ENCODE measurements around the gene XRCC3.

The XRCC3 gene

GRCh38 chr14:103706551-103707328 lies 8.5 kb downstream of the XRCC3 start:
- DNase-seq (ENCODE audit: low spot score), result no peak

DNA sequence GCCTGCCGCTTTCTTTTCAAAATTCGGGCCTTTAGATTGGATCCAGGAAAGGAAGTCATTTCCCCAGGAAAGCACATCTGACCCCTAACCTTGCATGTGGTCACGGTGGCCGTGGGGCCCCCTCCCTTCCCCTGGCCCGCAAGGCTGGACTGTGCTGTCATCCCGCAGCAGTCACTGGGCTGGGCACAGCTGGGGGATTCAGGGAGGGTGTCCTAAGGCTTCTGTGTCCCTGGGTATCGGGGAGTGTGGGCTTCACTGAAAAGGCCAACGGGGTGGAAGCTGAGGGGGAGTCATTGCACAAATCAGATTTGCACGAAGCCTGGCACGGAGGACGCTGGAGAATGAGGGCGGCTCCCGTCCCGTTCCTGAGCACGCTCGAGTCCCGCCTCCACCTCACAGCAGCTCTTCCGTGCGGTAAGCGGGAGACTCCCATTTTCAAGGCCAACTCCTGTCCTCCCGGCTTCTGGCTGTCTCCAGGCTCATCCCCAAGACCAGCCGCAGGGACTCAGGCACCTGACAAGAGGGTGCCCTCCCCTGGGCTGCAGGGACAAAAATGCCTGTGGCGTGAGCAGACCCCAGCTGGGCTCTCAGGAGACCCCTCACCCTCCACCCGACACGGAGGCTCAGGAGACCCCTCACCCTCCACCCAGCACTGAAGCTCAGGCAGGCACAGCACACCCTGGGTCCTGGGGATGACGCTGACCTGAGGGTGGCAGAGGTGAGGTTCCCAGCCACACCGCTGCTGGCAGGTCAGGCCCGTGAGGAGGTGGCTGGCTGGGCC lies 9.6 kb downstream of the XRCC3 start:
- no peak for DNase-seq (ENCODE audit: low spot score)

DNA sequence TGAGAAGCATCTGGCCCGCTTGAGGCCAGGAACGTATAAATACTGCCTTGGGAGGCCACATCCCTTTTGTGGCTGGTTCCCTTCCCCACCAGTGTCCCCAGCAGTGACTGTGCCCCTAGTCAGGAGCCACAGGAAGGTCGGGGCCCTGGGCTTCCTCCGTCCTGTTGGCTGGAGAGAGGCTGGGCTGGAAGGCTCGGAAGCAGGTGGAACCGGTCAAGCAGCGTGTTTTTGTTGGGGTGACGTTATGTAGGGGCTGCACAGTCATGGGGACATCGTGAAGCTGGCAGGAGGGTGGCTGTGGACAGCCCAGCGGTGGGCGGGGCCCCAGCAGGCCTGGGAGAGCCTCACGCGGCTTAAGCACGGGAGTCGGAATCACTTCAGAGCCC lies 10.1 kb downstream of the XRCC3 start:
- peak; percentile 91 for DNase-seq (ENCODE audit: low spot score)

- DNase-seq (ENCODE audit: low spot score), result peak; percentile 40
Measured at GRCh38 chr14:103704708-103705107, 10.5 kb downstream of the XRCC3 start.

GRCh38 chr14:103703433-103704385 lies 11.5 kb downstream of the XRCC3 start:
- DNase-seq (ENCODE audit: low spot score), result peak; percentile 50

DNA sequence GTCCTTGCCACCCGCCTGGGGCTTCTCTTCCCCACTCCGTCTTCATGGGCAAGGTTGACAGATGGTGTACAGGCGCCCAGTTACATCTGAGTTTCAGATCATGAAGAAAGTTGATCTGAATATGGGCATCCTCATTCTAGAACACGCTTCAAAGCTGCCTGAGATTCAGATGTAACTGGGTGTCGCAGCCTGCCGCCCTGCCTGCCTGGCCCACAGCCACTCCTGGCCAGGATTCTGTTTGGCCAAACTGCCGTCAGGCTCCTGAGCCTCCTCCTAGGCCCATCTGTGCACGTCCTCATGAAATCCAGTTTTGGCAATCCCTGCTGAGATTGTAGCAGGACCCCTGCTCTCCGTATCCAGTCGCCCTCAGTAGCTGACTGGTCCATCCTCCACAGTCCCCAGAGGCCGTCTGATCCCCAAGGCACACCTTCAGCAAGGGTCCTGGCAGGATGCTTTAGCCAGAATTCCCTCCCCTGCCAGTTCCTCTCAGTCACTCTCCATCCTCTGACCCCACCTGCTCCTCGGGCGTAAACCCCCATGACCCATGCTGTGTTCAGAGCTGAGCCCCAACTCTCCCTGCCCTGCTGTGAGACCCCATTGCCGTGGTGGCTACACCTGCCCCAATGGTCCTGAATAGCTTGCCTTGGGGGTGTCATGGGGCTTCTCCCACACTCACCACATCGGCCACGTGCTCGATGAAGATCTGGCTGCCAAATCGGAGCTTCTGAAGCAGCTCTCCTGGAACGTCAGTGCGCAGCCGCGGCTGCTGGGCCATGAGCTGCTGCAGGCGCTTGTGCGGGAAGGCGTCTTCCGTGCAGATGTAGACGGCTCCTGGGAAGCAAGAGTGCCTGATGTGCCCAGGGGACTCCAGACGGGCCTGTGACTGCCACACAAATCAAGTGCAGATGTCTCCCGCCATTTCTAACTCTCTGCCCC lies 12.5 kb downstream of the XRCC3 start:
- no peak for DNase-seq (ENCODE audit: low spot score)

DNA sequence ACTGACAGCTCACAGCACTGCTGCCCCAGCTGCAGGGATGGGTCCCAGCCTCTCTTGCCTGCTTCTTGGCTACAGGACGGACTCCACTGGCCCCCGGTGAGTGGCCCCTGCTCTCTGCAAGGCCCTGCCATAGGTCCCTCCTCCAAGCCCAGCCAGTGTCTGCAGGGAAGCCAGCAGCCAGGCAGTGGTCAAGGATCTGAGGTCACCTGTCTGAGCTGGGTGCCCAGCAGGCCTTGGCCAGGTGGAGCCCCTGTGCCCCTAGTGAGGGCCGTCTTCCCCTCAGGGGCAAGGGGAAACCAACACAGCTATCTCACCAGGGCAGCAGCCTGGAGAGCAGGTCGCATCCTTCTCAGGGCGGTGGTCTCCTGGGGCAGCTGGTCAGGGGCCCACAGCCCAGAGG lies 13.2 kb downstream of the XRCC3 start:
- DNase-seq (ENCODE audit: low spot score), result no peak

DNA sequence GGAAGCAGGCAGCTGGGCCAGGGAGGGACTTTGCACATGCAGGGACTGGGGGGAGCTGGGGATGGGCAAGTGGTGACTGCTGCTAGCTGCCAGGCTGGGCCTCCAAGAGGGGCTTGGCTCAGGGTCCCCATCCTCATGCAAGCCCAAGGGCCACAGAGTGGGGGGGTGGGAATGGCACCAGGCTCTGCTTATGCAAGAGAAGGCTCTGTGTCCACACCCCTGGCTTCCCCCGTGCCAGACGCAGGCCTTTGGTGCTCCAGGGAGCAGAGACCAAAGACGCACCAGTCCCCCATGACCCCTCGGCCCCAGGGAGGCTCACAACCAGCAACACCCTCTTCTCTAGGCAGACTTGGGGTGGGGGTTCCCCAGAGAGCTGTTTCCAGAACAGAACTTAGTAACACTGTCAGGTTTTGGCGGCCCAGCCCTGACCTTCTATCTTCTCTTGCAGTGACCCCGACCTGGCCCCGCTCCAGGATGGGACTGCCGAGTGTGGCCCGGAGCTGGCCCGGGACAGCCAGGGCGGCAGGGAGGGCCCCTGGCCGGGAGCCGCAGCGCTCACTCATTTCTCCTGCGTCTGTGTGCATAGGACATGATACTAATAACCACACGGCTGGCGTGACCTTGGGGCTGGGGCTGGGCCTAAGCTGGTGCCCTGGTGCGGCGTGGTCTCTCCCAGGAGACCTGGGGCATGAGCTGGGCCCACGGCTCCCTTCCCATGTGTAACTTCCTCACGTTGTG lies 14.3 kb downstream of the XRCC3 start:
- no peak for DNase-seq (ENCODE audit: low spot score)

GRCh38 chr14:103699901-103700752 lies 15.1 kb downstream of the XRCC3 start:
- DNase-seq (ENCODE audit: low spot score), result no peak

GRCh38 chr14:103699261-103699661 lies 16.0 kb downstream of the XRCC3 start:
- no peak for DNase-seq (ENCODE audit: low spot score)

GRCh38 chr14:103698380-103699260 lies 16.6 kb downstream of the XRCC3 start:
- no peak for DNase-seq (ENCODE audit: low spot score)

DNA sequence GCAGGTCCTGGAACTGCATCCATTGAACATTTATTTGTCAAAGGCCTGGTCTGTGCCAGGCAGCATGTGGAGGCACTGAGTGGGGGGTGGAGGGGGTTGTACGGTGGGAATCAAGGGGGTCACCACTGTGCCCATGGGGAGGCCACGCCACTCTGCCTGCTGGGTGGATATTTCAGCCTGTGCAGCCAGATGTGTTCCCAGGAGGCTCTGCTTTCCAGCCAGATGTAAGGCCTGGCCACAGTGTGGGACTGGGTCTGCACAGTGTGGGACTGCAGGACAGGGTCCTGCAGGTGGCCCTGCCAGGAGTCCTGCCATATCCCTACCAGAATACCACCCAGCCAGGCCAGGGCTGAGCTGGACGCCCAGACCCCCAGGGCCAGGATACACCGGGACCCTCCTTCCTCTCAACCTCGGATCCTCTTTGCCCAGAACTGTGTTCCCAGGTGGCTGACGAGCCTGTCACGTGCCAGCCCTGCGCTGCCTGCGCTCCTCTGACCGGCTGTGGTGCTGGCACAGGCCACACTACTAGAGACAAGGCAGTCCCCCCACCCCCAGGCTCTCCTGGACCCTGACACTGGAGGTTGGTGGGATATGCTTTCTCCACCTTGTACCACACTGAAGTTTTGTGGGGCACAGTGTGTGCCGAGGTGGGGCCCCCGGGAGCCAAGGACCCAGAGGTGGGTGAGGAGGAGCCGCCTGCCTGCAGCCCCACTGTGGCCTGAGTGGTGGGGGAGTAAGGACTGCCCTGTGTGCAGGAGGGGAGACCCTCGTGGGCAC lies 17.5 kb downstream of the XRCC3 start:
- DNase-seq (ENCODE audit: low spot score), result no peak

DNA sequence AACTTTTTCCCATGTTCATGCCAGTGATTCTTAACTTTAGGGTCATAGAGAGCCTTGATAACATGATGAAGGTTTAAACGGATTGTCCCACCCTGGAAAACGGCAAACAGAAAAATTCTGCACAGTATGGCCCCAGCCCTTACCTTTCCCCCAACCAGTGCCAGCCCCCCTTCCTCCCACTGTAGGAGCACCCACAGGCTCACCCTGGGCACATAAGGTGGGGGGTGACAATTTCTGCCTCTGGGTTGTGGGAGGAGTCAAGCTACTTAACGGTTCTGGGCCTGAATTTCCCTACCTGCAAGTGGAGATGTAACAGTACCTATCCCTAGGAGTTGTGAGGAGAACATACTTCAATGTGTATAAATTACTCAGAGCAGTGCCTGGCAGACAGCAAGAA lies 18.0 kb downstream of the XRCC3 start:
- DNase-seq (ENCODE audit: low spot score), result no peak

- DNase-seq (ENCODE audit: low spot score), result no peak
Measured at GRCh38 chr14:103696466-103697071, 18.7 kb downstream of the XRCC3 start.

- DNase-seq (ENCODE audit: low spot score), result no peak
Measured at GRCh38 chr14:103696070-103696402, 19.2 kb downstream of the XRCC3 start.

- no peak for DNase-seq (ENCODE audit: low spot score)
Measured at GRCh38 chr14:103695296-103696069, 19.8 kb downstream of the XRCC3 start.

DNA sequence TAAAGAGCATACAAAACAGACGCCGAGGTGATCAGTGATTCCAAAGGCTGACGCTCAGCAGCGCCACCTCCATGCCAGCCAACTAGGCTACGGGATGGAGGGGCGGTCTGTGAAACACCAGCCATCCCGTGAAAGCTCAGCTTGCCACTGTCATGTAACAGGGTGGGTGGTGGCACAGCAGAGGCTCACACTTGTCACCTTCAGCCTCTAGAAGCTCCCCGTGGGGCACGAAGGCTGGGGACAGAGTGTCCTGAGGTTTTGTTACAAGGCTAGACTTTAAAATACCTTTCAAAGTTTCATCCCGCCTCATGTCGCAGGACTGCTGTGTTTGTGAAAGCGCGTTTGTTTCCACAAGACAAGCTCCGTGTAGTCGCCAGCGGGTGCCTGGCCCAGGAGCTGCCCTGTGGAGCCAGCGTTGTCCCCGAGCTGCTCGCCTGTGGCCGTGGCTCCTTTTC lies 20.7 kb downstream of the XRCC3 start:
- DNase-seq (ENCODE audit: low spot score), result no peak
